ENCODE results near the gene SLC16A12. TPM values are rescaled to one million over a fixed set of nuclear protein-coding genes. Genes with fewer than 3 reads are reported as not detected.

The SLC16A12 gene
- total and polyA plus RNA-seq, 4 donors, result 0.03 to 10.7 (median 0.94) TPM

DNA sequence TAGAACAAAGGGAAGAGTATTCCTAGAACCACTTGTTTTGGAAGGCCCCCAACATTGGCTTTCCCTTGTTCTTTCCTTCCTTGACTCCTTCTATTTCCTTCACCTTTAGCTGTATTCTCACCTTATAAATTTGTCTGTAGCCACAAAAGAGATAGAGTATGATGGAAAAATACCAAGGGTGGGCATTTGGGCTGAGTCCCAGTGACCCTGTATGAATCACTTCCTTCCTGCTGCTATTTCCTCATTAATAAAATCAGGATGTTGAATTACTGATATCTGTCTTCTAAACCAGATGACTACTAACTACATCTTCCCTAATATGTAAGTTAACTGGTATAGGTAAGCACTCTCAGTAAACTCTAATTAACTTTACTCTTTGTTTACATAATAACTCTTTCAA lies 65.9 kb downstream of the SLC16A12 start:
- H3K4me1 ChIP-seq (ENCODE audit: control insufficient read depth in 4 of 4, insufficient read depth in 4 of 4, low read length in 3 of 4), result peaks cover 5 to 34% (median 28%) of the 10 kb centered on the region in 4 donors
- H3K36me3 ChIP-seq (ENCODE audit: control insufficient read depth in 4 of 4, insufficient read depth in 3 of 4, low read depth in 1 of 4, low read length in 3 of 4), result no peaks in the 10 kb centered on the region
- H3K9me3 ChIP-seq (ENCODE audit: control insufficient read depth in 4 of 4, low read length in 3 of 4), result no peaks in the 10 kb centered on the region
- no peak overlapping the region for H3K9ac ChIP-seq (ENCODE audit: low read depth in 1 of 2, low read length in 2 of 2)
- no peak for TF ChIP-seq FOXA1 (IDR thresholded peaks at IDR 0.05)
- no peak for TF ChIP-seq ZBTB33 (IDR thresholded peaks at IDR 0.05)
- TF ChIP-seq, protein P1, sequence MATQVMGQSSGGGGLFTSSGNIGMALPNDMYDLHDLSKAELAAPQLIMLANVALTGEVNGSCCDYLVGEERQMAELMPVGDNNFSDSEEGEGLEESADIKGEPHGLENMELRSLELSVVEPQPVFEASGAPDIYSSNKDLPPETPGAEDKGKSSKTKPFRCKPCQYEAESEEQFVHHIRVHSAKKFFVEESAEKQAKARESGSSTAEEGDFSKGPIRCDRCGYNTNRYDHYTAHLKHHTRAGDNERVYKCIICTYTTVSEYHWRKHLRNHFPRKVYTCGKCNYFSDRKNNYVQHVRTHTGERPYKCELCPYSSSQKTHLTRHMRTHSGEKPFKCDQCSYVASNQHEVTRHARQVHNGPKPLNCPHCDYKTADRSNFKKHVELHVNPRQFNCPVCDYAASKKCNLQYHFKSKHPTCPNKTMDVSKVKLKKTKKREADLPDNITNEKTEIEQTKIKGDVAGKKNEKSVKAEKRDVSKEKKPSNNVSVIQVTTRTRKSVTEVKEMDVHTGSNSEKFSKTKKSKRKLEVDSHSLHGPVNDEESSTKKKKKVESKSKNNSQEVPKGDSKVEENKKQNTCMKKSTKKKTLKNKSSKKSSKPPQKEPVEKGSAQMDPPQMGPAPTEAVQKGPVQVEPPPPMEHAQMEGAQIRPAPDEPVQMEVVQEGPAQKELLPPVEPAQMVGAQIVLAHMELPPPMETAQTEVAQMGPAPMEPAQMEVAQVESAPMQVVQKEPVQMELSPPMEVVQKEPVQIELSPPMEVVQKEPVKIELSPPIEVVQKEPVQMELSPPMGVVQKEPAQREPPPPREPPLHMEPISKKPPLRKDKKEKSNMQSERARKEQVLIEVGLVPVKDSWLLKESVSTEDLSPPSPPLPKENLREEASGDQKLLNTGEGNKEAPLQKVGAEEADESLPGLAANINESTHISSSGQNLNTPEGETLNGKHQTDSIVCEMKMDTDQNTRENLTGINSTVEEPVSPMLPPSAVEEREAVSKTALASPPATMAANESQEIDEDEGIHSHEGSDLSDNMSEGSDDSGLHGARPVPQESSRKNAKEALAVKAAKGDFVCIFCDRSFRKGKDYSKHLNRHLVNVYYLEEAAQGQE (IDR thresholded peaks at IDR 0.05), result no peak
- no peak for TF ChIP-seq SP1 (IDR thresholded peaks at IDR 0.05)
- DNase-seq (ENCODE audit: low spot score), result no peak
- no peak overlapping the region for H3K4me3 ChIP-seq (ENCODE audit: low read depth in 1 of 3, low read length in 3 of 3)
- no peaks in the 10 kb centered on the region for H3K27me3 ChIP-seq (ENCODE audit: control insufficient read depth in 4 of 4, insufficient read depth in 4 of 4, low read length in 3 of 4)
- no peak overlapping the region for H3K27ac ChIP-seq (ENCODE audit: low read depth in 1 of 2, low read length in 2 of 2)

DNA sequence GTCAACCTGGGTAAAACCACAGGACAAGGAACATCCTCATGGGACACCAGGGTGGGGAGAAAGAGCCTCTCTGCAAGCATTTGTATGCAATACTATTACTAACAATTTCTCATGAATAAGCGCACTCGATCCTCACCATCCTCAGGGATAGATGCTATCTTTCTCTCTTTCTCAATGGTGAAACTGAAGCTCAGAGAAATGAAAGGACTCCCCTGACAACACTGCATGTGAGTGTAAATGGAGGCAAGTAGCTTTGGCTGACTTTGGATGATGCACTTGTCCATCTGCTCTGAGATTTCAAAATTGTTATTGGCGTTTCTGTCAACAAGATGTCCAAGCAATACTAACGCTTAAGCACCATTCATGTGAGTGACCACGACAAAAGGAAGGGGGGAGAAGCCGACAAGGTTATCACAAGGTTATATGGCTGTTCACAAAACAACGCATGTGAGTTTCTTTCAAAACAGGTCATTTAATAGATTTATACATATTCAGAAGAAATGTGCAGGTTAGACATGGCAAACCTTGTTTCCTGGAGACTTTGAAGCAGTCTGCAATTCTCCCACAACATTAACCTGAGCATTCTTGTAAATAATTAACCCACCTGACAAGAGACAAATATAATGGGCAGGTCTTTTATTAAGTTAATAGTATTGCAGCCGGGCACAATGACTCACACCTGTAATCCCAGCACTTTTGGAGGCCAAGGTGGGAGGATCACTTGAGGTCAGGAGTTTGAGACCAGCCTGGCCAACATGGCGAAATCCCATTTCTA lies 67.0 kb downstream of the SLC16A12 start:
- TF ChIP-seq JUND (IDR thresholded peaks at IDR 0.05) (peak; percentile 62 to 65), FOXA2 (IDR thresholded peaks at IDR 0.05) (no peak), HNF4A (conservative IDR thresholded peaks at IDR 0.05) (no peak), CTCF (IDR thresholded peaks at IDR 0.05; ENCODE audit: low read depth, low read length, missing input control) (no peak), RXRA (IDR thresholded peaks at IDR 0.05) (peak in 1 of 2 donors; percentile 8), HNF4G (IDR thresholded peaks at IDR 0.05) (no peak), RAD21 (IDR thresholded peaks at IDR 0.05) (no peak), ZBTB33 (IDR thresholded peaks at IDR 0.05) (no peak), SP1 (IDR thresholded peaks at IDR 0.05) (no peak), NR2F2 (IDR thresholded peaks at IDR 0.05) (no peak)
- TF ChIP-seq, protein P2, sequence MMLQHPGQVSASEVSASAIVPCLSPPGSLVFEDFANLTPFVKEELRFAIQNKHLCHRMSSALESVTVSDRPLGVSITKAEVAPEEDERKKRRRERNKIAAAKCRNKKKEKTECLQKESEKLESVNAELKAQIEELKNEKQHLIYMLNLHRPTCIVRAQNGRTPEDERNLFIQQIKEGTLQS (IDR thresholded peaks at IDR 0.05), result peak; percentile 67
- TF ChIP-seq, protein P1 (IDR thresholded peaks at IDR 0.05), result no peak
- H3K27me3 ChIP-seq (ENCODE audit: control insufficient read depth in 4 of 4, insufficient read depth in 4 of 4, low read length in 3 of 4), result no peaks in the 10 kb centered on the region
- WGBS, result 48% methylated on average over 9 of the region's 9 CpGs
- no peaks in the 10 kb centered on the region for H3K9me3 ChIP-seq (ENCODE audit: control insufficient read depth in 4 of 4, low read length in 3 of 4)
- H3K9ac ChIP-seq (ENCODE audit: low read depth in 1 of 2, low read length in 2 of 2), result no peak overlapping the region
- H3K4me3 ChIP-seq (ENCODE audit: low read depth in 1 of 3, low read length in 3 of 3), result no peak overlapping the region
- DNase-seq (ENCODE audit: low spot score), result no peak
- peak overlapping the region in 1 of 2 donors; percentile 32 for H3K27ac ChIP-seq (ENCODE audit: low read depth in 1 of 2, low read length in 2 of 2)
- no peaks in the 10 kb centered on the region for H3K36me3 ChIP-seq (ENCODE audit: control insufficient read depth in 4 of 4, insufficient read depth in 3 of 4, low read depth in 1 of 4, low read length in 3 of 4)
- H3K4me1 ChIP-seq (ENCODE audit: control insufficient read depth in 4 of 4, insufficient read depth in 4 of 4, low read length in 3 of 4), result peaks cover 3 to 23% (median 18%) of the 10 kb centered on the region in 4 donors

Measured in liver (tissue), 9 donors.